Neural progenitor cell (in vitro differentiated cells): ENCODE measurements around the gene CLECL1.

Experiments
- EZH2 ChIP-seq: fragments of 200-600 bp; sonication (generic); IDR thresholded peaks from 2 replicates; pipeline ENCODE4 v1.6.1; 2017; ENCODE audit warnings: antibody characterized with exemption, mild to moderate bottlenecking, moderate library complexity
- TF ChIP-seq, protein P1 (sequence below): fragments of 200-600 bp; sonication (generic); IDR thresholded peaks from 2 replicates; pipeline ENCODE4 v1.5.1; 2017; ENCODE audit warnings: antibody characterized with exemption, mild to moderate bottlenecking

GRCh38 chr12:9755567-9755966, 22.7 kb upstream of the CLECL1 start:
- TF ChIP-seq, protein P1, sequence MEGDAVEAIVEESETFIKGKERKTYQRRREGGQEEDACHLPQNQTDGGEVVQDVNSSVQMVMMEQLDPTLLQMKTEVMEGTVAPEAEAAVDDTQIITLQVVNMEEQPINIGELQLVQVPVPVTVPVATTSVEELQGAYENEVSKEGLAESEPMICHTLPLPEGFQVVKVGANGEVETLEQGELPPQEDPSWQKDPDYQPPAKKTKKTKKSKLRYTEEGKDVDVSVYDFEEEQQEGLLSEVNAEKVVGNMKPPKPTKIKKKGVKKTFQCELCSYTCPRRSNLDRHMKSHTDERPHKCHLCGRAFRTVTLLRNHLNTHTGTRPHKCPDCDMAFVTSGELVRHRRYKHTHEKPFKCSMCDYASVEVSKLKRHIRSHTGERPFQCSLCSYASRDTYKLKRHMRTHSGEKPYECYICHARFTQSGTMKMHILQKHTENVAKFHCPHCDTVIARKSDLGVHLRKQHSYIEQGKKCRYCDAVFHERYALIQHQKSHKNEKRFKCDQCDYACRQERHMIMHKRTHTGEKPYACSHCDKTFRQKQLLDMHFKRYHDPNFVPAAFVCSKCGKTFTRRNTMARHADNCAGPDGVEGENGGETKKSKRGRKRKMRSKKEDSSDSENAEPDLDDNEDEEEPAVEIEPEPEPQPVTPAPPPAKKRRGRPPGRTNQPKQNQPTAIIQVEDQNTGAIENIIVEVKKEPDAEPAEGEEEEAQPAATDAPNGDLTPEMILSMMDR: no peak
- no peak for TF ChIP-seq EZH2
